Uterus (tissue), 2 donors: ENCODE measurements around the gene CDK6.

Experiments
- POLR2A ChIP-seq, 2 donors: fragments of 450-650 bp; IDR thresholded peaks; one replicate each; pipeline ENCODE4 v1.6.1; 2016; ENCODE audit warnings: antibody characterized with exemption in 2 of 2, mild to moderate bottlenecking in 1 of 2, moderate library complexity in 1 of 2
- TF ChIP-seq, protein P1 (sequence below), 4 experiments: fragments of 200-600 bp in 2 of 4; fragments of 450-650 bp in 2 of 4; sonication (generic) in 2 of 4; IDR thresholded peaks; one replicate each; pipeline ENCODE4 v1.5.1; 2016 to 2019; ENCODE audit warnings: antibody characterized with exemption in 4 of 4, mild to moderate bottlenecking in 2 of 4, moderate library complexity in 1 of 4

DNA sequence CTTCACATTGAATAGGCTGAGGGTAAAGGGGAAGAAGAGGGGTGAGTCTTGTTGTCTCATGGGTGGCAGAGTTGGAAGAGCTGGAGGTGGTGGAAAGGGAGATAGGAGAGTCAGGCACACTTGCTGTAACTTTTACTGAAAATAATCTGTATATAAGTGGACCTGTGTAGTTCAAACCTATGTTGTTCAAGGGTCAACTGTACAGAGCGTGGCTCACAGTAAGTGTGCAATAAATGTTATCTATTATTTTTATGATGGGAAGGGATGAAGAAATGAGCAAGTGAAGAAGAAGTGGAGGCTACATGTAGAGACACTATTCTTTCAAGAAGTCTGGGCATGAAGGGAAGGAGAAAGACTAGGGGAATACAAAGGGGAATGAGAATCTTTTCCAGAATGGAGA is 174.7 kb downstream of the CDK6 start:
- TF ChIP-seq POLR2A (IDR thresholded peaks at IDR 0.05), result no peak
- TF ChIP-seq, protein P1, sequence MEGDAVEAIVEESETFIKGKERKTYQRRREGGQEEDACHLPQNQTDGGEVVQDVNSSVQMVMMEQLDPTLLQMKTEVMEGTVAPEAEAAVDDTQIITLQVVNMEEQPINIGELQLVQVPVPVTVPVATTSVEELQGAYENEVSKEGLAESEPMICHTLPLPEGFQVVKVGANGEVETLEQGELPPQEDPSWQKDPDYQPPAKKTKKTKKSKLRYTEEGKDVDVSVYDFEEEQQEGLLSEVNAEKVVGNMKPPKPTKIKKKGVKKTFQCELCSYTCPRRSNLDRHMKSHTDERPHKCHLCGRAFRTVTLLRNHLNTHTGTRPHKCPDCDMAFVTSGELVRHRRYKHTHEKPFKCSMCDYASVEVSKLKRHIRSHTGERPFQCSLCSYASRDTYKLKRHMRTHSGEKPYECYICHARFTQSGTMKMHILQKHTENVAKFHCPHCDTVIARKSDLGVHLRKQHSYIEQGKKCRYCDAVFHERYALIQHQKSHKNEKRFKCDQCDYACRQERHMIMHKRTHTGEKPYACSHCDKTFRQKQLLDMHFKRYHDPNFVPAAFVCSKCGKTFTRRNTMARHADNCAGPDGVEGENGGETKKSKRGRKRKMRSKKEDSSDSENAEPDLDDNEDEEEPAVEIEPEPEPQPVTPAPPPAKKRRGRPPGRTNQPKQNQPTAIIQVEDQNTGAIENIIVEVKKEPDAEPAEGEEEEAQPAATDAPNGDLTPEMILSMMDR (IDR thresholded peaks at IDR 0.05), result no peak
